ENCODE data around the gene PHF14. TPM values are rescaled to one million over a fixed set of nuclear protein-coding genes. Genes with fewer than 3 reads are reported as not detected.

Gene PHF14
- total and polyA plus RNA-seq, 2 donors (not counting 3 experiments of a cell fraction or from before 2014, with no cell fraction given): 8.8 to 43.4 TPM

- POLR2A ChIA-PET: no interaction called here
- peaks cover 0 to 2% of the 10 kb centered on the region in 2 experiments for H3K27me3 ChIP-seq (ENCODE audit: control insufficient read depth in 2 of 2, insufficient read depth in 2 of 2, low read length in 2 of 2)
- no peaks in the 10 kb centered on the region for H3K36me3 ChIP-seq (ENCODE audit: control insufficient read depth in 2 of 2, extremely low read depth in 1 of 2, insufficient read depth in 2 of 2, low read length in 2 of 2)
- CTCF ChIA-PET: no interaction called here
- no peaks in the 10 kb centered on the region for H4K20me1 ChIP-seq (replicated peaks; ENCODE audit: control insufficient read depth, extremely low read depth, insufficient read depth, low read length)
- intact Hi-C loops (cut with micrococcal nuclease): no loop called here
- no peaks in the 10 kb centered on the region for H3K9me1 ChIP-seq (replicated peaks; ENCODE audit: control insufficient read depth, extremely low read depth, insufficient read depth, low read length)
- H3K79me2 ChIP-seq (ENCODE audit: control insufficient read depth, insufficient read depth, low read length): no peaks in the 10 kb centered on the region
- dilution Hi-C loops (cut with MboI; ENCODE audit: extremely low pct_ligation_motif_present, low sequenced_read_pairs): no loop called here
- H3K4me3 ChIP-seq (replicated peaks in 1 of 3; ENCODE audit: insufficient read depth in 1 of 3, low read depth in 1 of 3, low read length in 3 of 3): no peak overlapping the region
- no peak overlapping the region for H2AFZ ChIP-seq (ENCODE audit: low read depth, low read length)
- FAIRE-seq: no peak
- no peaks in the 10 kb centered on the region for H3K4me1 ChIP-seq (ENCODE audit: control insufficient read depth, extremely low read depth, insufficient read depth, low read length)
- no peak overlapping the region for H3K27ac ChIP-seq (ENCODE audit: insufficient read depth, low read depth, low read length)
- H3K9me3 ChIP-seq (replicated peaks; ENCODE audit: control insufficient read depth, insufficient read depth, low read length): no peaks in the 10 kb centered on the region
- no TSS peak for BruUV-seq (replicated peaks)
- H3K4me2 ChIP-seq (ENCODE audit: insufficient read depth, low read length): no peak overlapping the region
- H3K9ac ChIP-seq (replicated peaks; ENCODE audit: extremely low read depth, insufficient read depth, low read length): no peak overlapping the region
- TF ChIP-seq MYC (IDR thresholded peaks at IDR 0.05; ENCODE audit: low read depth, low read length): no peak
- no peak for TF ChIP-seq POLR2A (IDR thresholded peaks at IDR 0.05; ENCODE audit: low read depth, low read length)
- TF ChIP-seq MAX (IDR thresholded peaks at IDR 0.05; ENCODE audit: insufficient read depth, insufficient read length): no peak
- TF ChIP-seq POLR2AphosphoS5 (IDR thresholded peaks at IDR 0.05; ENCODE audit: insufficient read depth, low read depth, low read length): no peak
- no peak for TF ChIP-seq FOS (IDR thresholded peaks at IDR 0.05; ENCODE audit: borderline replicate concordance, insufficient read depth, low read length)
- peak; percentile 35 for DNase-seq (ENCODE audit: low read depth, low spot score)
These were observed 232.7 kb downstream of the PHF14 start for GRCh38 chr7:11206177-11206899.

GRCh38 chr7:11207565-11207964 is 233.9 kb downstream of the PHF14 start:
- no peak overlapping the region for H3K27ac ChIP-seq (ENCODE audit: insufficient read depth, low read depth, low read length)
- H3K9ac ChIP-seq (replicated peaks; ENCODE audit: extremely low read depth, insufficient read depth, low read length): no peak overlapping the region
- dilution Hi-C loops (cut with MboI; ENCODE audit: extremely low pct_ligation_motif_present, low sequenced_read_pairs): no loop called here
- BruUV-seq (replicated peaks): no TSS peak
- no peaks in the 10 kb centered on the region for H3K36me3 ChIP-seq (ENCODE audit: control insufficient read depth in 2 of 2, extremely low read depth in 1 of 2, insufficient read depth in 2 of 2, low read length in 2 of 2)
- no peaks in the 10 kb centered on the region for H3K4me1 ChIP-seq (ENCODE audit: control insufficient read depth, extremely low read depth, insufficient read depth, low read length)
- H3K4me2 ChIP-seq (ENCODE audit: insufficient read depth, low read length): no peak overlapping the region
- ChIA-PET POLR2A (no interaction called here), CTCF (interaction anchor here (0.5 to 1.0 kb wide), 2 partner anchors 36 kb away, joined by 3 read pairs; no protein-coding TSS in a partner anchor)
- intact Hi-C loops (cut with micrococcal nuclease): loop anchor here (1.0 kb wide), 1 partner anchor 267 kb away; a partner anchor contains a TSS
- H3K79me2 ChIP-seq (ENCODE audit: control insufficient read depth, insufficient read depth, low read length): no peaks in the 10 kb centered on the region
- no peaks in the 10 kb centered on the region for H3K9me3 ChIP-seq (replicated peaks; ENCODE audit: control insufficient read depth, insufficient read depth, low read length)
- no peaks in the 10 kb centered on the region for H4K20me1 ChIP-seq (replicated peaks; ENCODE audit: control insufficient read depth, extremely low read depth, insufficient read depth, low read length)
- H2AFZ ChIP-seq (ENCODE audit: low read depth, low read length): no peak overlapping the region
- H3K27me3 ChIP-seq (ENCODE audit: control insufficient read depth in 2 of 2, insufficient read depth in 2 of 2, low read length in 2 of 2): peaks cover 0 to 2% of the 10 kb centered on the region in 2 experiments
- no peaks in the 10 kb centered on the region for H3K9me1 ChIP-seq (replicated peaks; ENCODE audit: control insufficient read depth, extremely low read depth, insufficient read depth, low read length)
- no peak for FAIRE-seq
- TF ChIP-seq POLR2A (IDR thresholded peaks at IDR 0.05; ENCODE audit: low read depth, low read length): no peak
- no peak overlapping the region for H3K4me3 ChIP-seq (replicated peaks in 1 of 3; ENCODE audit: insufficient read depth in 1 of 3, low read depth in 1 of 3, low read length in 3 of 3)
- no peak for DNase-seq (ENCODE audit: low read depth, low spot score)
